Fibroblast of lung (primary cell): ENCODE results near the gene MLST8. TPM values are rescaled to one million over a fixed set of nuclear protein-coding genes. Genes with fewer than 3 reads are reported as not detected.

ENCODE experiments used
- DNase-seq, 2 donors: peaks; one replicate each; pipeline versions ENCODE4 v3.0.0 to v3.0.0-alpha.2; 2010; ENCODE audit warnings: low read depth in 2 of 2
- H2AFZ ChIP-seq: 2 replicates; pipeline ENCODE4 v1.5.1; 2012; ENCODE audit warnings: low read length, control low read depth, inconsistent platforms
- H3K27ac ChIP-seq: 2 replicates; pipeline ENCODE4 v1.5.1; 2011; ENCODE audit warnings: low read length, control low read depth; ENCODE audit not compliant: insufficient read depth
- H3K27me3 ChIP-seq: 2 replicates; pipeline ENCODE4 v1.5.1; 2011; ENCODE audit warnings: mild to moderate bottlenecking, low read length; ENCODE audit not compliant: control insufficient read depth, insufficient read depth
- H3K36me3 ChIP-seq: 2 replicates; pipeline ENCODE4 v1.5.1; 2011; ENCODE audit warnings: low read length; ENCODE audit not compliant: control insufficient read depth, insufficient read depth
- H3K4me1 ChIP-seq: 2 replicates; pipeline ENCODE4 v1.5.1; 2011; ENCODE audit warnings: low read length; ENCODE audit not compliant: control insufficient read depth, insufficient read depth; ENCODE audit errors: extremely low read depth
- H3K4me2 ChIP-seq: 2 replicates; pipeline ENCODE4 v1.5.1; 2011; ENCODE audit warnings: low read length, control low read depth; ENCODE audit not compliant: insufficient read depth; ENCODE audit errors: extremely low read depth
- H3K4me3 ChIP-seq, 4 experiments: fragments of 200-600 bp in 1 of 4; sonication (generic) in 1 of 4; replicated peaks in 1 of 4; 2 replicates each; pipeline ENCODE4 v1.5.1; 2011 to 2016; ENCODE audit warnings: low read length in 4 of 4, low read depth in 3 of 4, mild to moderate bottlenecking in 3 of 4, control low read depth in 2 of 4, inconsistent platforms in 1 of 4, mixed read lengths in 1 of 4; ENCODE audit not compliant: insufficient read depth in 1 of 4; ENCODE audit errors: control extremely low read depth in 1 of 4
- H3K79me2 ChIP-seq: 2 replicates; pipeline ENCODE4 v1.5.1; 2012; ENCODE audit warnings: mild to moderate bottlenecking, low read length, inconsistent platforms; ENCODE audit not compliant: control insufficient read depth, insufficient read depth
- H3K9ac ChIP-seq: 2 replicates; pipeline ENCODE4 v1.5.1; 2011; ENCODE audit warnings: mild to moderate bottlenecking, low read length, control low read depth; ENCODE audit not compliant: insufficient read depth
- H3K9me3 ChIP-seq: 2 replicates; pipeline ENCODE4 v1.5.1; 2012; ENCODE audit warnings: low read depth, low read length; ENCODE audit not compliant: control insufficient read depth, insufficient read depth
- H4K20me1 ChIP-seq: 2 replicates; pipeline ENCODE4 v1.5.1; 2011; ENCODE audit warnings: low read length; ENCODE audit not compliant: control insufficient read depth, insufficient read depth; ENCODE audit errors: extremely low read depth
- EZH2 ChIP-seq: IDR thresholded peaks from 2 replicates; pipeline ENCODE4 v1.5.1; 2012; ENCODE audit warnings: low read length, control low read depth, mild to moderate bottlenecking; ENCODE audit errors: missing control alignments
- polyA plus RNA-seq, 2 donors: library from polyadenylated mRNA; depleted of rRNA in 1 of 2; stranded (reverse) in 1 of 2; unstranded in 1 of 2; fragments of >200 nt; gene quantifications; 2 replicates each; pipeline ENCODE4 v1.2.1, GENCODE V29; 2011 to 2012; ENCODE audit warnings: missing spikeins in 1 of 2
- total RNA-seq: library from RNA; depleted of rRNA; stranded (reverse); fragments of >200 nt; gene quantifications from 2 replicates; pipeline ENCODE4 v1.2.1, GENCODE V29; 2014
- TF ChIP-seq, protein P1 (sequence below), 2 donors: IDR thresholded peaks in 1 of 2; conservative IDR thresholded peaks in 1 of 2; 1 replicate in 1 of 2; 2 replicates in 1 of 2; pipeline ENCODE4 v1.5.1; 2011 to 2012; ENCODE audit warnings: low read length in 2 of 2, control low read depth in 1 of 2, inconsistent platforms in 1 of 2, low read depth in 1 of 2, mild to moderate bottlenecking in 1 of 2

Gene MLST8
- total and polyA plus RNA-seq, 2 donors (not counting 1 experiment from before 2014, with no cell fraction given): 16.8 to 30.9 TPM

DNA sequence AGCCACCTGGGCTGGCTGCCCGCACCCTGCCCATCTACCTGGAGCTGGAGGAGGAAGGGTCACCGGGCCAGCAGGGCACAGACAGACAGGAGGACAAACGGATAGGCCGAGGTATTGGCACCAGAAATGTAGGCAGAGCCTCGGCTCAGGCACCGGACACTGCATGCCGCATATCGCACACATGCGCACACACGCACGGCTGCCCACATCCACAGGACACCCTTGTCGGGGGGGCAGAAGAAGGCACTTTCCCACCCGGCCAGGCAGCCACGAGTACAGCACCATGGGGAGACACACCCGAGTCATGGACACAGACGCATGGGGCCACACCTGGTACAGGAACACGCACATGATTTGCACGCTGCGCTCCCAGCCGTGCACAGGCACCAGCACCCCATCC is 23.3 kb upstream of the MLST8 start:
- Histone ChIP-seq H3K9ac (no peak overlapping the region), H3K27ac (no peak overlapping the region), H3K36me3 (peaks cover 7% of the 10 kb centered on the region), H3K9me3 (no peaks in the 10 kb centered on the region), H3K4me2 (no peak overlapping the region), H3K79me2 (no peaks in the 10 kb centered on the region), H3K27me3 (no peaks in the 10 kb centered on the region), H3K4me1 (no peaks in the 10 kb centered on the region), H3K4me3 (no peak overlapping the region), H4K20me1 (no peaks in the 10 kb centered on the region), H2AFZ (no peak overlapping the region)
- TF ChIP-seq, protein P1, sequence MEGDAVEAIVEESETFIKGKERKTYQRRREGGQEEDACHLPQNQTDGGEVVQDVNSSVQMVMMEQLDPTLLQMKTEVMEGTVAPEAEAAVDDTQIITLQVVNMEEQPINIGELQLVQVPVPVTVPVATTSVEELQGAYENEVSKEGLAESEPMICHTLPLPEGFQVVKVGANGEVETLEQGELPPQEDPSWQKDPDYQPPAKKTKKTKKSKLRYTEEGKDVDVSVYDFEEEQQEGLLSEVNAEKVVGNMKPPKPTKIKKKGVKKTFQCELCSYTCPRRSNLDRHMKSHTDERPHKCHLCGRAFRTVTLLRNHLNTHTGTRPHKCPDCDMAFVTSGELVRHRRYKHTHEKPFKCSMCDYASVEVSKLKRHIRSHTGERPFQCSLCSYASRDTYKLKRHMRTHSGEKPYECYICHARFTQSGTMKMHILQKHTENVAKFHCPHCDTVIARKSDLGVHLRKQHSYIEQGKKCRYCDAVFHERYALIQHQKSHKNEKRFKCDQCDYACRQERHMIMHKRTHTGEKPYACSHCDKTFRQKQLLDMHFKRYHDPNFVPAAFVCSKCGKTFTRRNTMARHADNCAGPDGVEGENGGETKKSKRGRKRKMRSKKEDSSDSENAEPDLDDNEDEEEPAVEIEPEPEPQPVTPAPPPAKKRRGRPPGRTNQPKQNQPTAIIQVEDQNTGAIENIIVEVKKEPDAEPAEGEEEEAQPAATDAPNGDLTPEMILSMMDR (conservative IDR thresholded peaks at IDR 0.05 in 1 of 2, IDR thresholded peaks at IDR 0.05 in 1 of 2; ENCODE audit: low read depth in 1 of 2, low read length in 2 of 2): no peak
- TF ChIP-seq EZH2: no peak
- DNase-seq: no peak

DNA sequence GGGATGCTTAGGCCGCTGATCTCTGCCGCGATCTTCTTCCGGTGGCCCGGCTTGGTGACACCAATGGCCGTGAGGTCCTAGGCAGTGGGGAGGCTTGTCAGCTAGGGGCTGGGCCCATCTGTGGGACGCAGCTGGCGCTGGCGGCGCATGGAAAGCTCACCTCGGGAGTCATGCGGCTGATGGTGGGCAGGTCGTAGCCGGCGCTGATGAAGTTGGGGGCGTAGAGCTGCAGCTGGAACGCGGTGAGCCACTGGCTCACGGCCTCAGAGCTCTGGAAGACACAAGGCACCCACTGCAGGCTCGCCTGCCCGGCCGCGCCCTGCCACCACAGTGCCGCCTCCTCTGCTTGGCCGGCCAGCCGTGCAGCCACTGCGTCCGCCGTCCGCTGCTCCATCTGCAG is 21.6 kb upstream of the MLST8 start:
- H3K4me2 ChIP-seq: no peak overlapping the region
- H3K4me1 ChIP-seq: no peaks in the 10 kb centered on the region
- H3K36me3 ChIP-seq: no peaks in the 10 kb centered on the region
- no peak for TF ChIP-seq EZH2
- H3K9ac ChIP-seq: no peak overlapping the region
- no peaks in the 10 kb centered on the region for H3K79me2 ChIP-seq
- H2AFZ ChIP-seq: no peak overlapping the region
- no peak for DNase-seq
- H3K9me3 ChIP-seq: no peaks in the 10 kb centered on the region
- H3K27me3 ChIP-seq: no peaks in the 10 kb centered on the region
- no peaks in the 10 kb centered on the region for H4K20me1 ChIP-seq
- H3K4me3 ChIP-seq: no peak overlapping the region
- H3K27ac ChIP-seq: no peak overlapping the region

DNA sequence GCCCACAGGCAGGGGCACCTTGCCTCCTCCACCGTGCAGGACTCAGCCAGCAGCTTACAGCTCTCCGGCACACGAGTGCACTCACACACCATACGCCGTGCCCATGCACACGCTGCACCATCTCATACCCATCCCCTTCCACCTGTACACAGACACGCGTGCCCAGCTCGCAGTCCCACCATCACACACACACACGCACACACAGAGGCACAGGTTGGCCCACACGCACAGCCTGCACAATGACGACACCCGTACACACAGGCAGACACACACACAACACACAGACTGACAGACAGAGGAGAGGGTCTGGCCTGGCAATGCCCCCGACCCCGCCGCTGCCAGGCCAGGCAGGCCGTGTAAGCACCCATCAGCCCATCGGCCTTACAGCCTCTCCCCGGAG is 20.9 kb upstream of the MLST8 start:
- no peak overlapping the region for H2AFZ ChIP-seq
- H4K20me1 ChIP-seq: no peaks in the 10 kb centered on the region
- H3K36me3 ChIP-seq: no peaks in the 10 kb centered on the region
- H3K27ac ChIP-seq: no peak overlapping the region
- H3K9ac ChIP-seq: no peak overlapping the region
- no peak for DNase-seq
- H3K4me3 ChIP-seq: no peak overlapping the region
- TF ChIP-seq, protein P1 (conservative IDR thresholded peaks at IDR 0.05 in 1 of 2, IDR thresholded peaks at IDR 0.05 in 1 of 2; ENCODE audit: low read depth in 1 of 2, low read length in 2 of 2): no peak
- TF ChIP-seq EZH2: no peak
- no peaks in the 10 kb centered on the region for H3K4me1 ChIP-seq
- no peak overlapping the region for H3K4me2 ChIP-seq
- no peaks in the 10 kb centered on the region for H3K79me2 ChIP-seq
- H3K27me3 ChIP-seq: no peaks in the 10 kb centered on the region
- no peaks in the 10 kb centered on the region for H3K9me3 ChIP-seq
